GM13976 (cell line): Measurements from ENCODE around the gene FBXO45.
A peak's percentile ranks its signal among the peaks of the same experiment; 100 is the strongest.
"Not testable (repeated sequence)": the region's sequence is repeated elsewhere in the genome, so short reads cannot be mapped to it uniquely, and the experiment has no call there.

Experiments used
- DNase-seq: peaks from one replicate; pipeline ENCODE4 v3.0.0; 2012; ENCODE audit warnings: low spot score
- in situ Hi-C: fragments of 300-500 bp; cut with MboI; formaldehyde crosslinking; loops from one replicate; pipeline ENCODE4 v1.12.0; 2022; ENCODE audit warnings: low sequenced_read_pairs, mixed read lengths, inconsistent platforms; ENCODE audit not compliant: unreplicated experiment
- TF ChIP-seq, protein P1 (sequence below): IDR thresholded peaks from 2 replicates; pipeline ENCODE4 v1.5.1; 2012; ENCODE audit warnings: borderline replicate concordance, mild to moderate bottlenecking; ENCODE audit not compliant: insufficient read depth; ENCODE audit errors: extremely low read depth, missing control alignments, control extremely low read depth

Gene FBXO45

DNA sequence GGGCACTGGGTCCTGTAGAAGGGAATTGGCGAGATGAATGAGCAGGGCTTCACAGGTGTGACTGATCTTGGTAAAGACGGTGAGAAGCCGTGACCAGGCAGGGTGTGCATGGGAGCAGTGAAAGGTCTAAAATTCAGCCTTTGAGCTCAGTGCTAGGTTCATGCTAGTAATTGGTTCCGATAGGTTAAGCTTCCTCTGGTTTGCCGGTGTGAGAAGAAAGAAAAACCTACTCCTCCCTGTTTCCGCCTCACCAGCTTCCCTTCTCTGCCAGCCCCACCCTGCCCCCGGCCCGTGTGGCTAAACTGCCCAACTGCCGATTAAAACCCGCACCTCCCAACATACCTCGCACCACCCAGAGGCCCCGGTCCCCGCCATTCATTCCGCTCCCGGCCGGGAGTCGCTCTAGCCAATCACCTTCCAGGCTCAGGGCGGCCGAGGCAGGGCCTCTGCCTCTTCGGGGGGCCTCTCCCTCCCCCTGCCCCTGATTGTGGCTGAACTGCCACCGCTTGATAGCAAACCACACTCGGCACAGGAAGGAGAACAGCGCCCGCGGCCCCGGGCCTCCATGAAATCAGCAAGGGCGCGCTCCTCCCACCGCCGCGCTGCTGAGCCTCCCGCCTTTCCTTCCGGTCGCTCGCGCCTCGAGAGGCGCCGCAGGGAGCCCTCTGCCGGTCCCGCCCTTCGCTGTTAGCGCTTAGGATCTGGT, 63.7 kb downstream of the FBXO45 start:
- in situ Hi-C loops: no loop called here
- peak; percentile 89 for DNase-seq
- TF ChIP-seq, protein P1, sequence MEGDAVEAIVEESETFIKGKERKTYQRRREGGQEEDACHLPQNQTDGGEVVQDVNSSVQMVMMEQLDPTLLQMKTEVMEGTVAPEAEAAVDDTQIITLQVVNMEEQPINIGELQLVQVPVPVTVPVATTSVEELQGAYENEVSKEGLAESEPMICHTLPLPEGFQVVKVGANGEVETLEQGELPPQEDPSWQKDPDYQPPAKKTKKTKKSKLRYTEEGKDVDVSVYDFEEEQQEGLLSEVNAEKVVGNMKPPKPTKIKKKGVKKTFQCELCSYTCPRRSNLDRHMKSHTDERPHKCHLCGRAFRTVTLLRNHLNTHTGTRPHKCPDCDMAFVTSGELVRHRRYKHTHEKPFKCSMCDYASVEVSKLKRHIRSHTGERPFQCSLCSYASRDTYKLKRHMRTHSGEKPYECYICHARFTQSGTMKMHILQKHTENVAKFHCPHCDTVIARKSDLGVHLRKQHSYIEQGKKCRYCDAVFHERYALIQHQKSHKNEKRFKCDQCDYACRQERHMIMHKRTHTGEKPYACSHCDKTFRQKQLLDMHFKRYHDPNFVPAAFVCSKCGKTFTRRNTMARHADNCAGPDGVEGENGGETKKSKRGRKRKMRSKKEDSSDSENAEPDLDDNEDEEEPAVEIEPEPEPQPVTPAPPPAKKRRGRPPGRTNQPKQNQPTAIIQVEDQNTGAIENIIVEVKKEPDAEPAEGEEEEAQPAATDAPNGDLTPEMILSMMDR: peak; percentile 58

DNA sequence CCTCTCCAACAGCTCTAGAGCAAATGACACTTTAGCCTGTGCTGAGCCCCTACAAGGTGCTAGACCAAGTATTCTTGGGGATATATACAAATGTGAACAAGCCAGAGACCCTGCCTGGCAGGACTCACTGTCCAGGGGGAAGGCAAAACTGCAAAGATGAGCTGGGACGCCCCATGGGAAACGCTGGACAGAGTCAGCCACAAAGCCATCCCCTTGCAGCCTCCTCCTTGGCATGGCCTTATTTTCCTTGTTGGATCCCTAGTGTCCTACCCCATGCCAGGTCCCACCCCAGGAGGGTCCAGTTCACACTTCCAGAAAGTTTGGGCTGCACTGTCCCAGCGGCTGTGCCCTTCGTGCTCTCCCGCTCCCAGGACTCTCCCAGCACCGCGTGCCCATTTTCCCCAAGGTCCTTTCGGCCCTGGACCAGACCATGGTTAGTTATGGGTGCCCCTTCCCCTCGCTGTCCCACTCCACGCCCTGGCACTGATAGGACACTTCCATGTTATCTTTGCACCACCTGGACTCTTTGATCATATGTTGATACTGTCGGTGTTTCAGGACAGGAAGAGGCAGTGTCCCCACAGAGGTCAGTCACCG, 65.2 kb downstream of the FBXO45 start:
- no peak for DNase-seq
- in situ Hi-C loops: no loop called here
- TF ChIP-seq, protein P1: no peak

DNA sequence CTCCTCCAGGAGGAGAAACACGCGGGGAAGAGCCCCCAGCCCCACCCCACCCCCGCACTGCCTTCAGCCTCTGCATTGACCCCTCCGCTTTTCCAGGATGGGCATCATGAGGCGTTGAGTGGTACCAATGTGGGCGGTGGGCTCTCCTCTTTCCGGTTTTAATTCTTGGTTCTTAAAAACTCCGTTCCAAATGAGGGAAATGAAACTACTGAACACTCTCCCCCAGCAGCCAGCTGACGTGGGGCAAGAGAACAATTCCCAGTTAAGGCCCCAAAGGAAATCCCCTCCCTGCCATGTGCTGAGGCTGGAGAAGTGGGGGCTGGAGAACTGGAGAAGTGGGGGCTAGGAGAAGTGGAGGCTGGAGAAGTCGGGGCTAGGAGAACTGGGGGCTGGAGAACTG, 65.8 kb downstream of the FBXO45 start:
- DNase-seq: peak; percentile 56
- TF ChIP-seq, protein P1: no peak
- in situ Hi-C loops: no loop called here

DNA sequence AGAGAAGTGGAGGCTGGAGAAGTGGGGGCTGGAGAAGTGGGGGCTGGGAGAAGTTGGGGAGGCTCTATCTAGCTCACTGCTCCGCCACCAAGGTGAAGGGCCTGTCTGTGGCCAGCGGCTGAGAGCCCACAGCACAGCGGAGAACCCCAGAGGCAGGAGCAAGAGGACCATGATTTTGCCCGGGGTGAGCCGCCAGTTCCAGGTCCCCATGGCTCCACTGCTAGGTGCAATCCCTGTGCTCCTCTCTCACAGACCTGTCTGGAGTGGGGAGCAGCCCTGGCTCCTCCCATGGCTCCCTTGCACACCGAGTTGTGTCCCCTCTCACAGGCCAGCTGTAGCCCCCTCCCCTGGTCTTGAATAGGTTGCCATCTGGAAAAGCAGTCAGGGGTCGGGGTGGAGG, 66.4 kb downstream of the FBXO45 start:
- no peak for DNase-seq
- in situ Hi-C loops: no loop called here
- TF ChIP-seq, protein P1: no peak

DNA sequence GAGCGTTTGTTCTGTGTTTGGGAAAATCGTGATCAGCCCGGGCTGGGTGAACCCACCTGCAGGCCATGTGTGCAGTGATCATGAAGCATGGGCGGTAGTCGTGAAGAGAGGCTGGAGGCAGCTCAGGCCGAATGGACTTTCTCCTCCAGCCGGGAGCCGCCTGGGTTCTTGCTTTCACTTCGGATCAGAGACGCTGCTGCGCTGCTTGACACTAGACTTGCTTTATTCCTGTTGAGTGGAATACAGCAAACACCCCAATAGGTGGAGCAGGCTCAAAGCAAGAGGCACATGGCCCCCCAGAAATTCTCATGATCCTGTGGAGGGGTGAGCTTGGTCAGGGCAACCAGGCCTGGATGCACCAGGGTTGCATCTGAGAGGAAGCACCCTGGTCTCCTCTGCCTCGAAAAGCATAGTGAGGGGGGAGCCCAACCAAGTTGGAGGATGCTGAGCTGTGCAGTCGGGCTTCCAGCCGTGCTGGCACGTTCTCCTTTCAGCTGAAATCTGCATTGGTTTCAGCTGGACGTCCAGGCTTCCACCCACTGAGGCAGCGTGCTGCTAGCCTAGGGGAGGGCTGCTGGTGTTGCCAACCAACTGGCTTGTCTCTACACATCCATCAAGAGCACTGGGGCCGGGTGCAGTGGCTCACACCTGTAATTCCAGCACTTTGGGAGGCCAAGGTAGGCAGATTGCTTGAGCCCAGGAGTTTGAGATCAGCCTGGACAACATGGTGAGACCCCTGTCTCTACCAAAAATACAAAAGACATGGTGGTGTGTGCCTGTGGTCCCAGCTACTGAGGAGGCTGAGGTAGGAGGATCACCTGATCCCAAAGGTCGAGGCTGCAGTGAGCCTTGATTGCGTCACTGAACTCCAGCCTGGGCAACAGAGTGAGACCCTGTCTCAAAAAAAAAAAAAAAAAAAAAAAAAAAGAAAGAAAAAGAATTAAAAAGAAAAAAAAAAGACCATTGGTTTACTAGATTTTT, 68.2 kb downstream of the FBXO45 start:
- TF ChIP-seq, protein P1: no peak
- in situ Hi-C loops: no loop called here
- DNase-seq: no peak

DNA sequence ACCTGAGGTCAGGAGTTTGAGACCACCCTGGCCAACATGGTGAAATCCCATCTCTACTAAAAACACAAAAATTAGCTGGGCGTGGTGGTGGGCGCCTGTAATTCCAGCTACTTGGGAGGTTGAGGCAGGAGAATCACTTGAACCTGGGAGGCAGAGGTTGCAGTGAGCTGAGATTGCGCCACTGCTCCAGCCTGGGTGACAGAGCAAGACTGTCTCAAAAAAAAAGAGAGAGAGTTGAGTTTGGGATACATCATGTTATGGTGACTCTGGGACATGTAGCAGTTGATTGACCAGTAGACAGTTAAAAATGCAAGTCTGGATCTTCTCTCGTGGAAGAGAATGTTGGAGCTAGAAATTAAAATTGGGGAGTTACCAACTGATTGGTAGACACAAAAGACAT, 69.5 kb downstream of the FBXO45 start:
- DNase-seq, in situ Hi-C loops: not testable (repeated sequence)
